HG02642 (cell line): Measurements from ENCODE around the gene GAK.
"Not testable (repeated sequence)": the region's sequence is repeated elsewhere in the genome, so short reads cannot be mapped to it uniquely, and the experiment has no call there.

Experiments used
- ATAC-seq: cut with Tn5 transposase; IDR thresholded peaks from one replicate; pipeline ENCODE4 v1.9.1; 2021; ENCODE audit warnings: mild to moderate bottlenecking; ENCODE audit not compliant: unreplicated experiment, poor library complexity

Gene GAK

GRCh38 chr4:930028-930551, 2.0 kb downstream of the GAK start:
- ATAC-seq, result no peak

- ATAC-seq, result no peak
Measured at GRCh38 chr4:929096-929765, 2.9 kb downstream of the GAK start.

- ATAC-seq, result not testable (repeated sequence)
Measured at GRCh38 chr4:927566-927965, 4.5 kb downstream of the GAK start.

GRCh38 chr4:926538-926937, 5.6 kb downstream of the GAK start:
- ATAC-seq, result no peak

- no peak for ATAC-seq
Measured at GRCh38 chr4:925771-926500, 6.2 kb downstream of the GAK start.

- ATAC-seq, result no peak
Measured at GRCh38 chr4:925171-925570, 6.9 kb downstream of the GAK start.

- ATAC-seq, result peak; percentile 28
Measured at GRCh38 chr4:924107-925096, 7.7 kb downstream of the GAK start.

- ATAC-seq, result peak; percentile 52
Measured at GRCh38 chr4:921830-922331, 10.2 kb downstream of the GAK start.

GRCh38 chr4:919004-919680, 13.0 kb downstream of the GAK start:
- not testable (repeated sequence) for ATAC-seq

GRCh38 chr4:918591-918990, 13.5 kb downstream of the GAK start:
- ATAC-seq, result not testable (repeated sequence)

GRCh38 chr4:917992-918391, 14.1 kb downstream of the GAK start:
- no peak for ATAC-seq

- no peak for ATAC-seq
Measured at GRCh38 chr4:917466-917865, 14.7 kb downstream of the GAK start.

- no peak for ATAC-seq
Measured at GRCh38 chr4:915595-915994, 16.5 kb downstream of the GAK start.

- ATAC-seq, result no peak
Measured at GRCh38 chr4:915041-915474, 17.1 kb downstream of the GAK start.

GRCh38 chr4:914531-914930, 17.6 kb downstream of the GAK start:
- ATAC-seq, result no peak

- no peak for ATAC-seq
Measured at GRCh38 chr4:913280-913618, 18.9 kb downstream of the GAK start.

- ATAC-seq, result no peak
Measured at GRCh38 chr4:912548-913279, 19.4 kb downstream of the GAK start.

GRCh38 chr4:911871-912490, 20.1 kb downstream of the GAK start:
- no peak for ATAC-seq

GRCh38 chr4:911221-911751, 20.8 kb downstream of the GAK start:
- no peak for ATAC-seq
